ENCODE results near the gene MYO5C. TPM values are rescaled to one million over a fixed set of nuclear protein-coding genes. Genes with fewer than 3 reads are reported as not detected.

Gene MYO5C
- total and polyA plus RNA-seq, 10 of the 15 experiments (the other 5 are each of a cell fraction or from before 2014, with no cell fraction given): 0.29 to 1.3 (median 0.75) TPM

GRCh38 chr15:52252781-52253180, 42.8 kb downstream of the MYO5C start (continued):
- TF ChIP-seq NR2F1 (conservative IDR thresholded peaks at IDR 0.05) (no peak), FOXM1 (IDR thresholded peaks at IDR 0.05; ENCODE audit: low read depth, low read length) (no peak), SP1 (IDR thresholded peaks at IDR 0.05; ENCODE audit: low read depth, low read length) (no peak), SREBF2 (IDR thresholded peaks at IDR 0.05; ENCODE audit: low read length) (no peak), ZNF274 (IDR thresholded peaks at IDR 0.05; ENCODE audit: insufficient read depth, insufficient read length) (no peak), HDAC2 (IDR thresholded peaks at IDR 0.05) (no peak)
- TF ChIP-seq, protein P1, sequence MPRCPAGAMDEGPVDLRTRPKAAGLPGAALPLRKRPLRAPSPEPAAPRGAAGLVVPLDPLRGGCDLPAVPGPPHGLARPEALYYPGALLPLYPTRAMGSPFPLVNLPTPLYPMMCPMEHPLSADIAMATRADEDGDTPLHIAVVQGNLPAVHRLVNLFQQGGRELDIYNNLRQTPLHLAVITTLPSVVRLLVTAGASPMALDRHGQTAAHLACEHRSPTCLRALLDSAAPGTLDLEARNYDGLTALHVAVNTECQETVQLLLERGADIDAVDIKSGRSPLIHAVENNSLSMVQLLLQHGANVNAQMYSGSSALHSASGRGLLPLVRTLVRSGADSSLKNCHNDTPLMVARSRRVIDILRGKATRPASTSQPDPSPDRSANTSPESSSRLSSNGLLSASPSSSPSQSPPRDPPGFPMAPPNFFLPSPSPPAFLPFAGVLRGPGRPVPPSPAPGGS (IDR thresholded peaks at IDR 0.05; ENCODE audit: borderline replicate concordance, insufficient read depth, low read depth, low read length, poor library complexity, severe bottlenecking): no peak

DNA sequence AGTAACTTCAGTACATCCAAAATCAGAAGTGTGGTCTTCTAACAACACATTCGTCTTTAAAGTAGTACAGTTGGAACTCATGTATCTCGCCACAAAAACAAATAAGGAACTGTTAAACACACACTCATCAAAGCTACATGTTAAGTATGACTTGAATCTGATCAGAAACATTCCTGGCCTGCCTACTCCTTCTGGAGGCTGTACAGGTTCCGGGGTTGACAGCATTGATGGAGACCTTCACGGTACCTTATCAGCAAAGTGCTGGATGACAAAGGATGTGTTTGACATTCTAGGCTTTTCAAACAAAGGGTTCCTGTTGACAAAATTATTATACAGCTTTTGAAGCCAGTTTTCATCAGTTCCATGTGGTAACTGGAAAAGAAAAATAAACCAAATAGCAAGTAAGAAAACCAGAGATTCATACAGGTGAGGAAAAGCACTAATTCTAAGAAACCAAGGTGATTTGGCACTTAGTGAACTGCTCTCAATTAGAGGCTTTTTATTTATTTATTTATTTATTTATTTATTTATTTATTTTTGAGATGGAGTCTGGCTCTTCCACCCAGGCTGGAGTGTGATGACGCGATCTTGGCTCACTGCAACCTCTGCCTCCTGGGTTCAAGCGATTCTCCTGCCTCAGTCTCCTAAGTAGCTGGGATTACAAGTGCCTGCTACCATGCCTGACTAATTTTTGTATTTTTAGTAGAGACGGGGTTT, 44.3 kb downstream of the MYO5C start:
- no peaks in the 10 kb centered on the region for H3K9me3 ChIP-seq (replicated peaks; ENCODE audit: control insufficient read depth, insufficient read depth, low read length)
- 76% methylated on average over 8 of the region's 8 CpGs for WGBS (ENCODE audit: insufficient coverage, insufficient replicate concordance, low lambda C conversion rate, missing lambda C conversion rate)
- SMC1A ChIA-PET (ENCODE audit: uncharacterized antibody, unreplicated experiment): interaction anchor here (0.7 to 2.7 kb wide), 5 partner anchors 67 to 1404 kb away, joined by 3 to 9 read pairs (median 3); no protein-coding TSS in a partner anchor
- H3K4me3 ChIP-seq: no peak overlapping the region
- no TSS peak for BruUV-seq (replicated peaks)
- in situ Hi-C loops (cut with MboI) (loop anchor here (5.0 kb wide), 1 partner anchor 481 kb away; no protein-coding TSS in a partner anchor), intact Hi-C loops (cut with micrococcal nuclease; ENCODE audit: unreplicated experiment) (no loop called here)
- CTCF ChIA-PET: interaction anchor here (1.2 to 2.5 kb wide), 4 partner anchors 11 to 68 kb away, joined by 3 to 10 read pairs (median 6); no protein-coding TSS in a partner anchor
- H3K27me3 ChIP-seq (replicated peaks in 1 of 2; ENCODE audit: control insufficient read depth in 2 of 2, insufficient read depth in 2 of 2, low read length in 1 of 2): no peaks in the 10 kb centered on the region
- H2AFZ ChIP-seq (ENCODE audit: control insufficient read depth, low read depth, low read length): no peak overlapping the region
- RAD21 ChIA-PET (ENCODE audit: unreplicated experiment): interaction anchor here (1.0 kb wide), 2 partner anchors 10 to 80 kb away, joined by 3 to 4 read pairs; no protein-coding TSS in a partner anchor
- no peak overlapping the region for H3K4me2 ChIP-seq (ENCODE audit: control insufficient read depth, insufficient read depth)
- H3K4me1 ChIP-seq (ENCODE audit: control insufficient read depth, insufficient read depth, low read length): peaks cover 3% of the 10 kb centered on the region; the same call in 1 of the 2 replicates
- no peak overlapping the region for H3K27ac ChIP-seq (ENCODE audit: control insufficient read depth, insufficient read depth)
- no peaks in the 10 kb centered on the region for H3K36me3 ChIP-seq (ENCODE audit: control insufficient read depth in 2 of 2, insufficient read depth in 2 of 2, low read length in 1 of 2)
- no peaks in the 10 kb centered on the region for H4K20me1 ChIP-seq (ENCODE audit: control insufficient read depth, insufficient read depth)
- FAIRE-seq (no peak), DNase-seq (ENCODE audit: low read depth, low spot score) (no peak), ATAC-seq (no peak)
- H3K9ac ChIP-seq (ENCODE audit: control insufficient read depth, insufficient read depth, low read length): no peak overlapping the region
- POLR2A ChIA-PET: no interaction called here
- no peaks in the 10 kb centered on the region for H3K79me2 ChIP-seq (ENCODE audit: control insufficient read depth, insufficient read depth, low read length)
- TF ChIP-seq CREB1 (IDR thresholded peaks at IDR 0.05; ENCODE audit: low read depth) (no peak), MEF2A (IDR thresholded peaks at IDR 0.05; ENCODE audit: insufficient read depth, low read depth, low read length) (no peak), CEBPB (IDR thresholded peaks at IDR 0.05; ENCODE audit: borderline replicate concordance in 1 of 2, low read depth in 2 of 2, low read length in 2 of 2) (no peak), CREM (IDR thresholded peaks at IDR 0.05; ENCODE audit: low read depth) (no peak), ZBED1 (IDR thresholded peaks at IDR 0.05; ENCODE audit: borderline replicate concordance) (no peak), SUZ12 (IDR thresholded peaks at IDR 0.05; ENCODE audit: unreplicated experiment) (no peak), GABPA (IDR thresholded peaks at IDR 0.05; ENCODE audit: low read depth) (no peak), TAF1 (IDR thresholded peaks at IDR 0.05; ENCODE audit: borderline replicate concordance, low read depth, low read length) (no peak), POU2F2 (IDR thresholded peaks at IDR 0.05; ENCODE audit: borderline replicate concordance, low read depth, low read length) (no peak), NR2C2 (IDR thresholded peaks at IDR 0.05; ENCODE audit: borderline replicate concordance, control insufficient read depth, insufficient read length, low read depth) (no peak), TCF7 (IDR thresholded peaks at IDR 0.05; ENCODE audit: borderline replicate concordance) (no peak), MEF2B (IDR thresholded peaks at IDR 0.05; ENCODE audit: partially characterized antibody, poor library complexity, severe bottlenecking) (no peak)
- TF ChIP-seq, protein P2, sequence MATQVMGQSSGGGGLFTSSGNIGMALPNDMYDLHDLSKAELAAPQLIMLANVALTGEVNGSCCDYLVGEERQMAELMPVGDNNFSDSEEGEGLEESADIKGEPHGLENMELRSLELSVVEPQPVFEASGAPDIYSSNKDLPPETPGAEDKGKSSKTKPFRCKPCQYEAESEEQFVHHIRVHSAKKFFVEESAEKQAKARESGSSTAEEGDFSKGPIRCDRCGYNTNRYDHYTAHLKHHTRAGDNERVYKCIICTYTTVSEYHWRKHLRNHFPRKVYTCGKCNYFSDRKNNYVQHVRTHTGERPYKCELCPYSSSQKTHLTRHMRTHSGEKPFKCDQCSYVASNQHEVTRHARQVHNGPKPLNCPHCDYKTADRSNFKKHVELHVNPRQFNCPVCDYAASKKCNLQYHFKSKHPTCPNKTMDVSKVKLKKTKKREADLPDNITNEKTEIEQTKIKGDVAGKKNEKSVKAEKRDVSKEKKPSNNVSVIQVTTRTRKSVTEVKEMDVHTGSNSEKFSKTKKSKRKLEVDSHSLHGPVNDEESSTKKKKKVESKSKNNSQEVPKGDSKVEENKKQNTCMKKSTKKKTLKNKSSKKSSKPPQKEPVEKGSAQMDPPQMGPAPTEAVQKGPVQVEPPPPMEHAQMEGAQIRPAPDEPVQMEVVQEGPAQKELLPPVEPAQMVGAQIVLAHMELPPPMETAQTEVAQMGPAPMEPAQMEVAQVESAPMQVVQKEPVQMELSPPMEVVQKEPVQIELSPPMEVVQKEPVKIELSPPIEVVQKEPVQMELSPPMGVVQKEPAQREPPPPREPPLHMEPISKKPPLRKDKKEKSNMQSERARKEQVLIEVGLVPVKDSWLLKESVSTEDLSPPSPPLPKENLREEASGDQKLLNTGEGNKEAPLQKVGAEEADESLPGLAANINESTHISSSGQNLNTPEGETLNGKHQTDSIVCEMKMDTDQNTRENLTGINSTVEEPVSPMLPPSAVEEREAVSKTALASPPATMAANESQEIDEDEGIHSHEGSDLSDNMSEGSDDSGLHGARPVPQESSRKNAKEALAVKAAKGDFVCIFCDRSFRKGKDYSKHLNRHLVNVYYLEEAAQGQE (IDR thresholded peaks at IDR 0.05; ENCODE audit: low read depth, low read length): no peak

Measured in GM12878 (cell line).